SKM-1 (cell line): ENCODE data around the gene SYT13.
A peak's percentile ranks its signal among the peaks of the same experiment; 100 is the strongest.
"Not testable (repeated sequence)": the region's sequence is repeated elsewhere in the genome, so short reads cannot be mapped to it uniquely, and the experiment has no call there.

Experiments
- DNase-seq: peaks from one replicate; lab custom pipeline; 2025; ENCODE audit not compliant: unreplicated experiment; lab: John Stamatoyannopoulos, UW

SYT13 gene

GRCh38 chr11:45250035-45250718, 36.0 kb downstream of the SYT13 start:
- no peak for DNase-seq

DNA sequence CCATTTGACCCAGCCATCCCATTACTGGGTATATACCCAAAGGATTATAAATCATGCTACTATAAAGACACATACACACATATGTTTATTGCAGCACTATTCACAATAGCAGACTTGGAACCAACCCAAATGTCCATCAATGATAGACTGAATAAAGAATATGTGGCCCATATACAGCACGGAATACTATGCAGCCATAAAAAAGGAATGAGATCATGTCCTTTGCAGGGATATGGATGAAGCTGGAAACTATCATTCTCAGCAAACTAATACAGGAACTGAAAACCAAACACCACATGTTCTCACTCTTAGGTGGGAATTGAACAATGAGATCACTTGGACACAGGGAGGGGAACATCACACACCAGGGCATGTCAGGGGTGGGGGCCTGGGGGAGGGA, 36.8 kb downstream of the SYT13 start:
- not testable (repeated sequence) for DNase-seq

DNA sequence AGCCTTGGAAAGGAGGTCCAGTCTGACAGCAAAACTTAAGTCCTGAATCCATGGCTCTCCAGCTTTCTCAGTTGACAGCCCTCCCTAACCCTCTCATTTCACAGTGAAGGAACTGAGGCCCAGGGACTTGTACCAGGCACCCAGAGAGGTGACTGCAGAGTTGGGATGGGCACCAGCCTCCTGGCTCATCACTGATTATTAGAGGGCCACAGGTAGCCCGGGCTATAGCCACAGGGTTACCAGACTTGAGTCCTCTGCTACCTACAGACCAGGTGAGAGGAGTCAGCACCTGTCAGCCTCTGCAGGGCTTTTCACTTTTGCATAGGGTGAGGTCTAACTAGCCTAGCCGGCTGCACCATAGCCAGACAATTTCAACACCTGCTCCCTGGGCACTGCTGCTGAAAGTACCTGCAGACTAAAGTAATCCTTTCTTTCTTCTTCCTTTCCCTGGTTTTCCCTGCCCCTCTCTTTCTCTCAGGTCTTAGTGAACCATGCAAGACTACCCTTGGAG, 37.6 kb downstream of the SYT13 start:
- DNase-seq: no peak

GRCh38 chr11:45247433-45247832, 38.7 kb downstream of the SYT13 start:
- DNase-seq: no peak

- DNase-seq: no peak
These were observed 39.9 kb downstream of the SYT13 start for GRCh38 chr11:45246241-45246640.

GRCh38 chr11:45245218-45246045, 40.7 kb downstream of the SYT13 start:
- no peak for DNase-seq

GRCh38 chr11:45243967-45244366, 42.2 kb downstream of the SYT13 start:
- no peak for DNase-seq

GRCh38 chr11:45239733-45240132, 46.4 kb downstream of the SYT13 start:
- no peak for DNase-seq

DNA sequence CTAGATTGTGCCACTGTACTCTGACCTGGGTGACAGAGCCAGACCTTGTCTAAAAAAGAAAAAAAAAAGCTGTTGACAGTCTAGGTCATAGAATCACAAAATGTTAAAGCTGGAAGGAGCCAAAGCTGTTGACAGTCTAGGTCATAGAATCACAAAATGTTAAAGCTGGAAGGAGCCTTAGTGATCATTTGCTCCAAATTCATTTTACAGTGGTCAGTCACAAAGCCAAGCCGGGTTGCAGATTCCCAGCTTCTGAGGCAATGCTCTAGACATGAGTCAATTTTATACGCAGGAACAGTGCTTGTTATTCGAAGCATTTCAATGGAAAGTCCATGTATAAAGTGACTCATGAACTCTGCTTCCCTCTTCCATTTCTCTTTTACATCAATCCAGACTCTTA, 47.4 kb downstream of the SYT13 start:
- DNase-seq: no peak

DNA sequence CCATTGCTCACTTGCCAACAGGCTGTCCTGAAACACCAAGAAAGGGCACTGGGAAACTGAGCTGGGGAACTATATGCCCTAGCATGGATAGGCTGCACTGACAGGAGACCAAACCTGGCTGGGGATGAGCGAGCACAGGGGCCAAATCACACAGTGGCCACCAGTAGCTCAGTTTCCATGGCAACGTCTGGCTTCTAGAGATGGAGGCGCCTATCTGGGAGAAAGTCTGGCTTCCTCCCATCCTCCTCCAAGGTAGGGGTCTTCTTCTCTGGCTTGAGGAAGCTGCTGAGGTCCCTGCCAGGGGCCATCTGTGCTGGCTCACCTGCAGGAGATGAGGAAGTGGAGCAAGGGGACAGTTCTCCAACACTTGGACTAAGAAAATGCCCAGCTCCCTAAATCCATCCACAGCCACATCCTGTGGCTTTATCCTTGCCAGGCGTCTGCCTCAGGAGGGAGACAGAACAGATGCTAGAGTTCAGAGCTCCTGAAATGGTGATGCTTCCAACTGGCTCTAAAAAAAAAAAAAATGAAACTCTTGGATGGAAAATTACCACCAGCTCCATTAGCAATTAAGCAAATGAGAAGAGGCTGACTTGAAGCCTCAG, 48.3 kb downstream of the SYT13 start:
- DNase-seq: no peak

GRCh38 chr11:45234306-45235006, 51.7 kb downstream of the SYT13 start:
- DNase-seq: no peak

- no peak for DNase-seq
These were observed 52.4 kb downstream of the SYT13 start for GRCh38 chr11:45233804-45234170.

DNA sequence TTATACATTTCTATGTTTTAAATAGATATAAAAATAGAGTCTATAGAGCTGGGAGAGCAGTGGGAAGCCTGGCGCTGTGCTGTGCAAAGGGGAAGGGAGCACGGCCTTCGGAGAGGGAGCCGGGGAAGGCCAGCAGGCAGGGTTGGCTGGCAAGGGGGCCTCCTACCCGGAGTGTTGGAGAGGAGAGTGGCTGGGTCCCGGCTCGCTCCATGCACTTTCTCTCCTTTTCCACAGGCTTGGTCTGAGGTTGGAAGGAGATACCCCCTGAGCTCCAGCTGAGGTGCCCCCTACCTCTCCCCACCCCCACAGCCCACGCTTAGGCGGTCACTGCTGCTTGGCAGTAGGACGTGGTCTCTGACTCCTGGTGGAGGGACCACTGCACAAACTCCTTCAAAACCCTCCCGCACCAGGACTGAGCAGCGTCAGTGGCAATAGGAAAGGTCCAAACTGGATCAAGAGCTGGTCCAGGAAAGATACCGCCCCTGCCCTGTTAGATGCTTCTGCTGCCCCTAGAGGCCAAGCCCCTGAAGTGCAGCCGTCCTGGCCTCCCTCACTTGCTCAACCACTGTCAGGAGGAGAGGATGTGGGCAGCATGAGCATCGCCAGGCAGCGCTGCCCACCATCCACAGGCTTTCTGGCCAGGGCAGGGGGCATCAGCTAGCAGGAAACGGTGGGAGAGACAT, 52.9 kb downstream of the SYT13 start:
- DNase-seq: peak; percentile 30

DNA sequence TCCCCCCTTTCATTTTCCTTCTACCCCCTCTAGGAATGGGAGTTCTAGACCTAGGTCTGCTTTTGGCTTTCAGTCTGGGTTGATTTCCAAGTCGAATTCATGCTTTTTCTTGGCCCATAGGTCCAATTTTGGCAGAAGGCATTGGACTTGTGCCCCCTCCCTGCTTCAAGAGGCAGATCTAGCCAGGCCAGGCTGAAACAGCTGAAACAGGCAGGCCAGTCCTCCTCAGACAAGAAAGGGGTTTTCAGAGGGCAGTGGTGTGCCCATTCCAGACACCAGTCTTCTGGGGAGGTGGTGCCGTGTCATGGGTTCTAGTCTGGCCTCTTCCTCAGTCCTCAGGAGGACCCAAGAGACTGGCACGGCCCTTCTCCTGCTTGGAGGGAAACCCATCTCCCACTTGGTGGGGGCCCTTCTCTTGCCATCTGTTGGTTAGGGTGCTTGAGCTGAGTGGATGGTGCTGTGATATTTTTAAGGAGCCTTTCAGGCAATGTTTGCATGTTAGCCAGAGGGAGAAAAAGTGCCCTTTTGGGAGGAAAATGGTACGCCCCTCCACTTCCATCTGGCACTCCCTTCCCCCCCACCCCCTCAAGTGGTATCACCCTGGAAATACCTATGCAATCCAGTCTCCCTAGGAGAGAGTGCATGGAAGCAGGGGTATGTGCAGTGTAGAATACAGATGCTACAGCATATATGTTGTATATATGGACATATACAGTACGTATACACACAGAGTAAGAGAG, 53.6 kb downstream of the SYT13 start:
- DNase-seq: no peak

DNA sequence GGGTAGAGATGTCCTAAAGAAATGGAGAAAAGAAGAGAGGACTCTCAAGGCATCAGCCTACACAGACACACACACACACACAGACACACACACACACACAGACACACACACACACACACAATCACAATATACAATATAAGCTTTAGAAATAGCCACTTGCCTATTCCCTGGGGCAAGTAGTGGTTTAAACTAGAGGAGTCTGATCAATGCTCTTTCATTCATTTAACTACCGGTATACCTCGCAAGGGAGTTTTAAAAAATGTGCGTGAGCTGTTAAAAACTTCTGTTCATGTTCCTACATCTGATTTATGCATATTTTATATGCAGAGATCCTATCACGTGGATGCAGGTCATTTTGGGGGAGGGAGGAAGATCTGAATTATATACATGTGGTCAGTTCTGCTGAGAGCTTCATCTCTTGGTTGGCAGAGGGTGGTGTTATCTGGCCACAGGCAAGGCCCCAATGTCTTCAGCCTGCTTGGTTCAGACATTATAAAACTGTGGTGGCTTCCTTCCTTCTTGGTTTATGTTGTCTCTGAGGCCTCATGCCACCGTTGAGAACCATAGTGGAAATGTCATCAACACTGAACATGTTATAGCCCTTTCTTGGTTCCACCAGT, 56.6 kb downstream of the SYT13 start:
- no peak for DNase-seq

- no peak for DNase-seq
These were observed 58.3 kb downstream of the SYT13 start for GRCh38 chr11:45227836-45228235.

DNA sequence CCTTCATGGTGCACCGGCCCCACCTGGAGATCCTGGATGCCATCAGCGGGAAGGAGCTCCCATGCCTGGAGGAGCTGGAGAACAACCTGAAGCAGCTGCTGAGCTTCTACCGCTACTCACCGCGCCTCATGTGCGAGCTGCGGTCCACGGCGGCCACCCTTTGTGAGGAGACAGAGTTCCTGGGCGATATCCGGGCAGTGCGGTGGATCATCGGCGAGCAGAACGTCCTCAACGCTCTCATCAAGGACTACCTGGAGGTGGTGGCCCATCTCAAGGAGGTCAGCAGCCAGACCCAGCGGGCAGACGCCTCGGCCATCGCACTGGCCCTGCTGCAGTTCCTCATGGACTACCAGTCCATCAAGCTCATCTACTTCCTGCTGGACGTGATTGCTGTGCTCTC, 59.2 kb downstream of the SYT13 start:
- no peak for DNase-seq

DNA sequence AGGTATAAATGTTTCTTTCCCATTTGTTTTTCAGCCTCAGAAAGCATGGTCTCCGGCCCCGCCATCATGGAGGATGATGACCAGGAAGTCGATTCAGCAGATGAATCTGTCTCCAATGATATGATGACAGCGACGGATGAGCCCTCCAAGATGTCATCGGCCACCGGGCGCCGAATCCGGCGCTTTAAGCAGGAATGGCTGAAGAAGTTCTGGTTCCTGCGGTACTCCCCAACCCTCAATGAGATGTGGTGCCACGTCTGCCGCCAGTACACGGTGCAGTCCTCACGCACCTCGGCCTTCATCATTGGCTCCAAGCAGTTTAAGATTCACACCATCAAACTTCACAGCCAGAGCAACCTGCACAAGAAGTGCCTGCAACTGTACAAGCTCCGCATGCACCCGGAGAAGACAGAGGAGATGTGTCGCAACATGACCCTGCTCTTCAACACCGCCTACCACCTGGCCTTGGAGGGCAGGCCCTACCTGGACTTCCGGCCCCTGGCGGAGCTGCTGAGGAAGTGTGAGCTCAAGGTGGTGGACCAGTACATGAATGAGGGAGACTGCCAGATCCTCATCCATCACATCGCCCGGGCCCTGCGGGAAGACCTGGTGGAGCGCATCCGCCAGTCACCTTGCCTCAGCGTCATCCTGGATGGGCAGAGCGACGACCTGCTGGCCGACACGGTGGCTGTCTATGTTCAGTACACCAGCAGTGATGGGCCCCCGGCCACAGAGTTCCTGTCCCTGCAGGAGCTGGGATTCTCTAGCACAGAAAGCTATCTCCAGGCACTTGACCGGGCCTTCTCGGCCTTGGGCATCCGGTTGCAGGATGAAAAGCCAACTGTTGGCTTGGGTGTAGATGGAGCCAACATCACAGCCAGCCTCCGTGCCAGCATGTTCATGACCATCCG, 59.9 kb downstream of the SYT13 start:
- DNase-seq: no peak

- no peak for DNase-seq
These were observed 60.9 kb downstream of the SYT13 start for GRCh38 chr11:45225277-45225676.
